Middle frontal gyrus (tissue), 1 donor: ENCODE data around the gene ZNF672.

Experiments used
- DNase-seq: peaks from one replicate; pipeline ENCODE4 v3.0.0-alpha.2; 2015; ENCODE audit warnings: low spot score; ENCODE audit errors: extremely low spot score

The ZNF672 gene

DNA sequence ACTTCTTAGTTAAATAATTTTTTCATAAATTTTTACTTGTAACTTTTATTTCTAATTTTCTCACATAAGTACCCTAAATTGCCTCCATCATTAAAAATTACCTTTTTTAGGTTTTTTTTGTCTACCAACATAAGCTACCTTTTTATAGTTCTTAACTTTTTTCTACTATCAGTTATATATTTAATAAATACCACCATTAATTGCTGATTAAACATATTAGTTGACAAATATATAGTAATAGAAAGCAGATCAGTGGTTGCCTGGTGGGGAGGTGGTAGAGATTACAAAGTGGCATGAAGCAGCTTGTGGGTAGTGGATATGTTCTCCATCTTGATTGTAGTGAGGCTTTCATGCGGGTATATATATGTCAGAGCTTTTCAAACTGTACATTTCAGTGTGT is 6.2 kb upstream of the ZNF672 start:
- DNase-seq = no peak

DNA sequence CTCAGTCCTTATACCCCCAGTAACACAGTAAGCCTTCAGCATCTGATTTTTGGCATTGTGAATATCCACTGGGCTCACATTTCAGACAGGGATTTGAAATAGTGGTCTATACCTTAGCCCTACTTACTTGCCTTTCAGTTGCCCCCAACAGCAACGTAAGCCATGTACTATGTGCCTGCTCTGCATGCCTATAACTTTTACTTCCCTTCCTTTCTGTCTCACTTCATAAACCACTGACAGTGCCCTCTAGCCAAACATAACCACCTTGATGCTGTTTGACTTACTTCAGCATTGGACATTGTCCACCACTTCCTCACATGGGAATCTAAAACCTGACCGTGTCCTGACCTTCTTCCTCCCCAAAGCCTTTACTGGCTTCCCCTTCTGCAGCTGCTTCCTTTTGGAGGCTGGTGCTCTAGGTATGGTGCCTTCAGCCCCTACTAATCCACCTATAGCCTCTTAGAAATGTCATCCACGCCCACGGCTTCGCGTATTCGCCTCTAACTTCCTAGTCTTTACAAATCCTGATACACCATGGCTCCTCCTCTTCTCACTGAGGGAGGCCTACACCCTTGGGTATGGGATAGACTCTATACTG is 3.6 kb upstream of the ZNF672 start:
- no peak for DNase-seq

DNA sequence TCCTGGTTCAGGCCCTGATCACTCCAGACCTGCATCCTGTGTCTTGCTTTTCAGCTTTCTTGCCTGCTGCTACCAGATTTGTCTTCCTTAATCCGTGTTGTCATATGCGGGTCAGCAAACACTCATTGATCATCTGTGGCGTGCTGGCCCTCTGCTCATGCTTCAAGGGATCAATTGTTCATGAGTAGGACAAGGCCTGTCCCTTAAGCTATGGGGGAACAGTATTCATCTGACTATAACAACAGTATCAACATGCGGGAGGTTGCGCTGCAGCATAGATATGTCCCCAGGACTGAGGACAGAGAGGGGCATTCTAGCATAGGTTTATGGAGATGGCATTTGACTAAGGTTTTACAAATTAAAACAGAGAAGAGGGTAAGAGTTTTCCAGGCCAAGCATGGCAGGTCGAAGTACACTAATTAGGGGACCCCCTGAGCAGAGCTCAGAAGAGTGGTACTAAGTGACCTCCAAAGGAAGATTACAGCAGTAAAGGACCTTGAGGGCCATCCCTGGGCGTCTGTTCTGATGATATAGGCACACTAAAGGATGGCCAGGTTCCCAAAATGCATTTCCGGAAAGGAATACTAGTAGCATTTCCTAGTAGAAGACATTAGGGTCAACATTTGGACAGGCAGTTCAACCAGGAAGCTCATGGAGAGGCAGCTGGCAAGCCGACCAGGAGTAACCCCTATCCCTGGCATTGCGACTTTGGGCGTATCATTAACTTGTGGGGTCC is 811 bp upstream of the ZNF672 start:
- no peak for DNase-seq

DNA sequence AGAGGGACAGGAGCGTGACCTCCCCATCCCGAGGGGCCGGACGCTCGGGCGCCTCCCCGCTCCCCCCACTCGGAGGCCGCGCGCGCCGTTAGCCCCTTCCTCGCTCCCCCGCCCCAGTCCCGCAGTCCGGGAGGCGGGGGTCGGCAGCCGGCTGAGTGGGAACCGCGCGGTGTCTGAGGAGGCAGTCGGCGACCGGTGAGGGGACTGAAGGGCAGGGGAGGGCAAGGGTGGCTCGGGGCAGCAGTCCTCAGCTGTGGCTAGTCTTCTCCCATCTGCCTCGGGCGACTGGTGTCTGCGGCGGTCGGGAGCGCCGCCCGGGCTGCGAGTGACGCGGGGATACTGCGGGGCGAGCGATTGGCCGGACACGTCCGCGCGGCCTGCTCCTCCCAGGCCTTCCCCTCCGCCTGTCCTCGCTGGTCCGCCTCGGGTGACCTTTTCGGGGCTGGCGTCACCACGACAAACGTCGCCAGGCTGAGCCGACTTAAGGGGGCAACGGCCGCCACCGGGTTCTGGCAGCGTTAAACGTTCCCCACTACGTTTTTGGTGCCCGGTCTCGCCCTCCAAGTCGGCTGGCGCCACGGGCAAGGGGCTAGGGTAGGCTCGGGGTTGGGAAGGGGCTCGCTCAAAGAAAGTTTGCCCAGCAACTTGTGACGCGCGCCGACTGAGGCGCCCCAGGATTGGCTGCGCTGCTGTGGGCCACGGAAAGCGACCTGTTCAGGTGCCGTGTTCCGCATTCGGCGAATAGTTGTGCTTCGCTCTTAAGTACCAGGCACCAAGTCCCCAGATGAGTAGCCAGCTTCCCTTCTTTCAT is 538 bp downstream of the ZNF672 start:
- peak; percentile 81 for DNase-seq

DNA sequence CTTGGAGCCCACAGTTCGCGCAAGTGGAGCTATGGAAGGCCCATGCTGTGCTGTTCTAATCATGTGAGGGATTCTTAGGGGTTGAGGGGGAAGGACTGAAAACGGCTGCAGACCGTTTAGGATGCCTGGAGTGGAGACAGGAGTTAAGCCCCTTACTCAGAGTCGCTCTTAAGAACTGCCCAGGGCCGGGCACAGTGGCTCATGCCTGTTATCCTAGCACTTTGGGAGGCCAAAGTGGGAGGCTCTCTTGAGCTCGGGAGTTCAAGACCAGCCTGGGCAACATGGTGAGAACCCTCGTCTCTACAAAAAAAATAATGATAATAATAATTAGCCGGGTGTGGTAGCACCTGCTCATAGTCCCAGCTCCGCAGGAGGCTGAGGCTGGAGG is 1.1 kb downstream of the ZNF672 start:
- no peak for DNase-seq

DNA sequence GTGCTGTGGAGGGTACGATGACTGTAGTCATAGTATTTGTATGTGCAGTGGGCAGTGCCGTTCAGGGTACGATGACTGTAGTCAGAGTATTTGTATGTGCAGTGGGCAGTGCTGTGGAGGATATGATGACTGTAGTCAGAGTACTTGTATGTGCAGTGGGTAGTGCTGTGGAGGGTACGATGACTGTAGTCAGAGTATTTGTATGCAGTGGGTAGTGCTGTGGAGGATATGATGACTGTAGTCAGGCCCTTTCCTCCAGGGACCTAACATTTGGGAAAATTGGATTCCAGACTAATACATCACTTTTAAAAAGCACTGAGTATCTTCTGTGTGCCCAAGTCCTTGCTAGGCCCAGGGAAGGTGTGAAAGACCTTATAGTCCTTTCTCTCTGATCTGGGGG is 2.9 kb downstream of the ZNF672 start:
- no peak for DNase-seq

DNA sequence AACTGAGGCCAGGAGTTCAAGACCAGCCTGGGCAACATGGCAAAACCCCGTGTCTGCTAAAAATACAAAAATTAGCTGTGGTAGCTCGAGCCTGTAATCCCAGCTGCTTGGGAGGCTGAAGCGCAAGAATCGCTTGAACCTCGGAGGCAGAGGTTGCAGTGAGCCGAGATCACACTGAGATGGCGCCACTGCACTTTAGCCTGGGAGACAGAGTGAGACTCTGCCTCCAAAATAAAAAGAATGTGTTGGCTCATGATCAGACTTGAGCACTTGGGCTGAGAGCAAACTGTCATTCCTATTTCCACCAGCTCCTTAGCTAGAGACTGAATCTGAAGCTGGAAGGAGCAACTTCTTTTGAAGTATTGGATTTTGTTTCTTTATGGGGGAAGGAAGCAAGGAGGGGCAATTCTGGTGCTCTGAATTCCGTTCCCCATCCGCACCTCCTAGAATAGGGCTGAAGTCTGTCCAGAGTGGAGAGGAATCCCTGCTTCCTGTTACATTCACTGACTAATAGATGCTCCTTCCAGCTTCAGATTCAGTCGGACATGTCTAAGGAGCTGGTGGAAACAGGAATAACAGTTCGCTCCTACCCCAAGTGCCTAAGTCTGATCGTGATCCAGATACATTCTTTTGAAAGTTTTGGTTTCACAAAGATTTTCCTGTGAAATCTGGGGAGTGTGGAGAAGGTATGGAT is 3.8 kb downstream of the ZNF672 start:
- no peak for DNase-seq

DNA sequence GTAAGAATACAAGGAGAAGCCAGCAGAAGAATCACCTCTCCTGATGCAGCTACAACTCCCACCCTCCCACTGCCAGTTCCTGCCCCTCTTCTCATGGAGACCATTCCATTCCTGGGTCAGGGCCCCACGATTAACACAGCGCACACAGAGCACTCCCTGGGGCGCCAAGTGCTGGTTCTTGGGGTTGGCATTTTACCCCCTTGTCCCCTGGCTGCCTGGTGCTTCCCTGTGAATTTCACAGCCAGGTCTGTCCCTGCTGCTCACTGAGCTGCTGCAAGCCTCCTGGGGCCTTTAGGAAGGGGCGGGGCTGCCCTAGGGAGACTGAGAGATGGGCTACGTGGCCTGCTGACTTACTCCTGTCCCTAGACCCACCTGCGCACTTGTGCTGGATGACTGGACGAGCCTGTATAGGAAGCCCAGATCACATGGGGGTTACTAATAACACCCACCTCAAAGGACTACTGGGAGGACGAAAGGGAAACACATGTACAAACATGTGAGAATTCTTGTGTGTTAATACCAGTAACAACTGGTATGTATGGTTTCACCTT is 4.8 kb downstream of the ZNF672 start:
- DNase-seq = no peak

DNA sequence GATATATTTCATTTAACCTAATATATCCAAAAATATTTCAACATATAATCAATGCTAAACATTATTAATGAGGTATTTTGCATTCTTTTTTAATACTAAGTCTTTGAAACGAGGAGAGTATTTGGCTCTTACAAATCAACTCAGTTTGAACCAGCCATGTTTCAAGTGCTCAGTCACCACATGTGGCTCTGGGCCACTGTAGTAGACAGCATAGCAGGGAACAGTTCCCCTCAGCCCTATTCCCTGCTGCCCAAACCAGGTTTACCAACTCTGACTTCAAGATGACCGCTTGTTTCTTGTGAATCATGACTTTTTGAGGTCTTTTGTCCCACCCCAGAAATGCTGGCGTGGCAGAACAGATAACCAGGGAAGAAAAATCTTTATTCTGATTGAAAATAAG is 5.7 kb downstream of the ZNF672 start:
- no peak for DNase-seq

DNA sequence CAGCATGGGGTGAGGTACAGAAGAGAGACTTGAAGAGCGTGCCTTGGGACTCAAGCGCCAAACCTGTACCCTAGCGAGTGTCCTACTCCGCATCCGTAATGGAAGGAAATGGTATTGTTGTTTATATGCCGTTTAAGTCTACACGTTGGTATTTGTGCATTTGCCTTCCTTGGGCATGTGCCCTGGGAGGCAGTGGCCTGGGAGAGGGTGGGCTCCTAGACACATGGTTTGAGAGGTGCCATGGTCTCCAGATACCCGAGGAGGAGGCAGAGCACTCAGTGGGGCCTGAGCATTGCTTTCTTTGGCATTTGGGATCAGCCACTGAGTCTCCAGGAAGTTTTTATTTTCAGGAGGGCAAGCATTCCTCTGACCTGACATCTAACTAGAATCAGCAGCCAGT is 6.5 kb downstream of the ZNF672 start:
- DNase-seq = no peak

DNA sequence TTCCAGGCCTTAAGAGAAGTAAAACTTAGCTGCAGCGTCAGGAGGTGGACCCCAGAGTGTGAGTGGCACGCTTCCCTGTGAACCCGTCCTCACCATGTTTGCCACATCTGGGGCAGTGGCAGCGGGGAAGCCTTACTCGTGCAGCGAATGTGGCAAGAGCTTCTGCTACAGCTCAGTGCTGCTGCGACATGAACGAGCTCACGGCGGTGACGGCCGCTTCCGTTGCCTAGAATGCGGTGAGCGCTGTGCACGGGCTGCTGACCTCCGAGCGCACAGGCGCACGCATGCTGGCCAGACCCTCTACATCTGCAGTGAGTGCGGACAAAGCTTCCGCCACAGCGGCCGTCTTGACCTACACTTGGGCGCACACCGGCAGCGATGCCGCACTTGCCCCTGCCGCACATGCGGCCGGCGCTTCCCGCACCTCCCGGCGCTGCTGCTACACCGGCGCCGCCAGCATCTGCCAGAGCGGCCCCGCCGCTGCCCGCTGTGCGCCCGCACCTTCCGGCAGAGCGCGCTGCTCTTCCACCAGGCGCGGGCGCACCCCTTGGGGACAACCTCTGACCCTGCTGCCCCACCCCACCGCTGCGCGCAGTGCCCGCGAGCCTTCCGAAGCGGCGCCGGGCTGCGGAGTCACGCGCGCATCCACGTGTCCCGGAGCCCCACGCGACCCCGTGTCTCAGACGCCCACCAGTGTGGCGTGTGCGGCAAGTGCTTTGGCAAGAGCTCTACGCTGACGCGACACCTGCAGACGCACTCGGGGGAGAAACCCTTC is 9.3 kb downstream of the ZNF672 start:
- DNase-seq = no peak

DNA sequence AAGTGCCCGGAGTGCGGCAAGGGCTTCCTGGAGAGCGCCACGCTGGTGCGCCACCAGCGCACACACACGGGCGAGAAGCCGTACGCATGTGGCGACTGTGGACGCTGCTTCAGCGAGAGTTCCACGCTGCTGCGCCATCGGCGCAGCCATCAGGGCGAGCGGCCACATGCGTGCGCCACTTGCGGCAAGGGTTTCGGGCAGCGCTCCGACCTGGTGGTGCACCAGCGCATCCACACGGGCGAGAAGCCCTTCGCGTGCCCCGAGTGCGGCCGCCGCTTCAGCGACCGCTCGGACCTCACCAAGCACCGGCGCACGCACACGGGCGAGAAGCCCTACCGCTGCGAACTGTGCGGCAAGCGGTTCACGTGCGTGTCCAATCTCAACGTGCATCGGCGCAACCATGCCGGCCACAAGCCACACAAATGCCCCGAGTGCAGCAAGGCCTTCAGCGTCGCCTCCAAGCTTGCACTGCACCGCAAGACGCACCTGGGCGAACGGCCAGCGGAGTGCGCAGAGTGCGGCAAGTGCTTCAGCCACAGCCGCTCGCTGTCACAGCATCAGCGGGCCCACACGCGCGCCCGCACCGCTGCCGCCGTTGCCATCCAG is 10.0 kb downstream of the ZNF672 start:
- no peak for DNase-seq

DNA sequence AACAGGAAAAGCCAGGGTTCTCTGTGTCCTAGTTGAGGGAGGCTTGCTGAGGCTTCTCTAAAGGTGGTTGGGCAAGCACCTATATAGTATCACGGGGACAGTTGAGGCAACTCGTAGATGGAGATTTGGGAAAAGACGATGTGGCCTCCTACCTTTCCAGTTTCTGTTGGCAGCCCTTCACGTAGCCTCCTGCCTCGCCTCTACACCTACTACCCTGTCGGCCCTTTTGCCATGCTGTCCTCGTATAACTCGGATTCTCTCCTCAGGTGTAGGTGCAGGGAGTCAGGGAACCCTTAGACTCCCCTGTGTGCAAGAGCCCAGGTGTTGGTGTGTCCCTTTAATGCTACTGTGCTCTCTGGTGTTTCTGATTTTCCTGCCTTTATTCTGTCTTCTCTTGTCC is 10.6 kb downstream of the ZNF672 start:
- no peak for DNase-seq

DNA sequence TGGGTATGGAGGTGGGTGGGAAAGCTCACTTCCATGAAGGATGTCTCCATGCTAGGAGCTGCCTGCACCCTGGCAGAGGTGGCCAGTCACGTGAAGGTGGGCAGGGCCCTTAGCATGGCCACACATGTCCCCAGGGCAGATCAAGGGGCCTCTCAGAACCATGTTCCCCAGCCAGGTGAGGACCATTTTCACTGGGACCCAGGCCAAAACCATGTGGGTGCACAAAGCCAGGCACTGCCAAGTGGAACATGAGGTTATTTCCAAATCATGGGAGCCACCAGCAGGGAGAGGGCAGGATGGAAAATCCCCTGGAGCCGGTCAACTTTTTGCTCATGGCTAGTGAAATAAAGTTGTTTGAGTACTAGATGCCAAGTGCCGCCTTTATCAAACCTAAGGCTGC is 11.1 kb downstream of the ZNF672 start:
- DNase-seq = no peak

DNA sequence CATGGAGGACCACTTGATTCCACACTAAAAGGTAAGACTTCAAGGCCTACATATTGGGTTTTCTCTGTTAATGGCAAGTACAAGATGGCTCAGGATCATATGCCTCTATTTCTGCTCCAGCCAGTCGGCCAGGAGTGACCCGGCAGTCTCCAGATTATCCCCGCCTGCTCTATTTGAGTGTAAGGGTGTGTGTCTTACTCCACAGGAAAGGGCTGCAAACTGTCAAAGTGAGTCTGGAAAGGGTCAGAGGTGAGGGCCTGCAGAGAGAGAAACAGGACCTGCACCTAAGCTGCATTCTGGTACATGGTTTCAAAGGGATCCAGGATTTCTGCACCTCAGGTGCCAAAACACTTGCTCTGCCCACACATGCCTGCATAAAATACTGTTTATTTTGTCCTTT is 11.6 kb downstream of the ZNF672 start:
- DNase-seq = no peak

DNA sequence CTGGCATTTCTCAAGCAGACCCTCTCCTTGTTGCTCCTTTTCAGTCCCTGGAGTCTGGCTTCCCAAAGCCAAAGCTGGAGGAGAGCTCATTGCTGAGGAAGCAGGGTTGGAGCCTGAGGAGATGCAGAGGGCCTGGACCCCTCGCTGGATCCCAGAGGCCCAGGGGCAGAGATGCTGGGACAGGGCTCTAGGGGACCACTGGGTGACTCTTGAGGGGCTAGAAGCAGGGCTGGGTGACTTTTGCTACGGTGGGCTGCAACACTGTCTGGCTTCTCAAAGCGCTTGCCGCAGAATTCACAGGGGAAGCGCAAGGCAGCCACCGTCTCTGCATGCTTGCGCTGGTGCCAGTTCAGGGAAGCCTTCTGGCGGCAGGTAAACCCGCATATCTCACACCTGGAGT is 12.1 kb downstream of the ZNF672 start:
- no peak for DNase-seq

DNA sequence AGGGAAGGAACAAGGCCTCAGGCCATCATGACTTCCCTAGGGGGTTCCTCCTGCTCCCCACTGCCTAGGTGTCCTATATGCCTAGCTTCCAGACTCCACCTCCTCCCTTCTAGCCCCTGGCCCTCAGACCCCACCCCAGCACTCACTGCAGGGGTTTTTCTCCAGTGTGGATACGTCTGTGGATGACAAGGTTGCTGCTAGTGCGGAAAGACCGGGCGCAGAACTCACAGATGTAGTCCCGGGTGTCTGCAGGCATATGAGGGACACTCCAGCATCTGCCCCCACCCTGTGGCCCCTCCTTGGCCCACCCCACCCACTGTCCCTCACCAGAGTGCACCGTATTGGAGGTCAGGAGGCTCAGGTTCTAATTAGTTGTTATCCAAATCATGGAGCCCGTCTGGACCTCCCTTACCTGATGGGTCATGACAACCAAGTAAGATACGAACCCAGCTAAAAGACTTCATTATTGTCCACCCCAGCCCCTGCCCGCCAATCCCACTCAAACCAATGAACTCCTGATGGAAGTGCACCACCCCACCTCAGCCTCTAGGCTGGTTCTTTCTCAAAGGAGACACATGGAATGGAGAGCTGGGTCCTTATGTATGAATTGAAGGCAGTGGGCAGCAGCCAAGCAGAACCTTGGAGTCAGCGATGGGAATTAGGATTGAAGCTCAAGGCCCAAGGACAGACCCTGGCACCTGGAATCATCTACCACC is 12.7 kb downstream of the ZNF672 start:
- no peak for DNase-seq

DNA sequence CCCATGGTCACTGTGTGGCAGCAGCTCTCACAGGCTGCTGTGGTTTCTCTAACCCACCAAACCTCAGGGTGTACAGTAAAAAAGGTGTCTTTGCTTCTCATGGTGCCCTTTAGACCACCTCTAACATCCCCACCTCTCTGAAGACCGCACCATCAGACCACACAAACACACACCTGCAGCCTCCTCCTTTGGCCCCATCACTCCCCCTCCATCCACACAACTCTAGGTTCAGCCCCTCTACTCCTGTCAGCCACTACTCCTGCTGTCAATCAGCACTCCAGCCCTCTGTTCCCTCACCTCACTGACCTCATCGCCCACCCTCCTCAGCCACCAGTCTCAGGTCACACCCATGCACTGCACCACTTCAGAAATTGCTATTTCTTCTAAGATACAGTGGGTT is 13.4 kb downstream of the ZNF672 start:
- DNase-seq = no peak

DNA sequence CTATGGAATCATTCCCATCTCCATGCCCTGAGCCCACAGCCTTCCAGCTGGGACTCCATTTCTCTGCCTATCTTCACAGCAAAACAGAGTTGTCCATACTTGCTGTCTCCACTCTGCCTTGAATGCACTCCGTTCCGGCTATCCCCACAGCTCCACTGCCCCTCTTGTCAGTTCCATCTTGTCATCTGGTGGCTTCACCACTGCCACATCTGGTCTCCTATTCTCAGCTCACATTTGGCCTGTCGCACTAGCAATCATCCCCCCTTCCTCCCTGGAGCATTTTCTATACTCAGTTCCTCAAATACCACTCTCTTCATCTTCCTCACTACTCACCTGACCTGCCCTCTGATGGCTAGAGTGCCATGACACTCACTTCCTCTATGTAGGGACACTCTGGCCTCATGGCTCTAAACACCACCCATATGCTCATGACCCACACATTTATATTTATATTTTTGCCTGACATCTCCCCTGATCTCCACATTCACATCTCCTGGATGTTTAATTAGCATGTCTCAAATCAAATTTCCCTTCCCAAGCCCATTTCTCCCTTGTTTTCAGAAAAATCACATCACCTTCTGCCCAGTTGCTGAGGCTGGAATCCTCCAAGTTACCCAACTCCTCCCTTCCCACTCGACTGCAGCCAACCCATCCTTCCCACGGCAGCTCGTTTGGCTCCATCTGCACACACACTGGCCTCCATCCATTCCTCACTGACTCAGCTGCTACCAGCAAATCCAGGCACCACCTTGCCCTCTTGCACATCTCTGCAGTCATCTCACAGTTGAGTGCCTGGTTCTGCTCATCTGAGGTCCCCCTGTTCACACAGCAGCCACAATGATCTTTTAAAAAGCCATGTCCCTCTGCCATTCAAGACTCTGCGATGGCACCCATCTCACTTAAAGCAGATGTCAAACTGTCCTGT is 14.7 kb downstream of the ZNF672 start:
- peak; percentile 54 for DNase-seq
